Activated T-cell treated with anti-CD3 and anti-CD28 coated beads, Interleukin-2, amount 50 U/mL, for 4 hours (primary cell): ENCODE results near the gene NNAT. TPM values are rescaled to one million over a fixed set of nuclear protein-coding genes. Genes with fewer than 3 reads are reported as not detected.
"Not testable (repeated sequence)": the region's sequence is repeated elsewhere in the genome, so short reads cannot be mapped to it uniquely, and the experiment has no call there.

Experiments used
- ATAC-seq, 2 donors: fragments of 200-7000 bp; cut with Tn5 transposase; one replicate each; pipeline ENCODE4 v1.10.0; 2021
- DNase-seq: peaks from one replicate; pipeline ENCODE4 v3.0.0-alpha.2; 2020
- H3K27me3 Mint-ChIP-seq: one replicate; pipeline ENCODE4 v1.8.0; 2021; ENCODE audit warnings: low read depth, mixed read lengths
- H3K36me3 Mint-ChIP-seq: one replicate; pipeline ENCODE4 v1.8.0; 2022; ENCODE audit warnings: mixed read lengths; ENCODE audit not compliant: insufficient read depth
- H3K4me1 Mint-ChIP-seq: one replicate; pipeline ENCODE4 v1.8.0; 2021; ENCODE audit warnings: low read depth, mixed read lengths
- H3K4me3 Mint-ChIP-seq: one replicate; pipeline ENCODE4 v1.8.0; 2021; ENCODE audit warnings: mild to moderate bottlenecking, moderate library complexity, mixed read lengths
- H3K9me3 Mint-ChIP-seq: one replicate; pipeline ENCODE4 v1.8.0; 2021; ENCODE audit warnings: mixed read lengths
- total RNA-seq, 3 donors: library from RNA; stranded (reverse); gene quantifications; one replicate each; pipeline ENCODE4 v1.2.1, GENCODE V29; 2021

NNAT gene
- under 1 TPM in 1 of 3 donors, not detected in 2; 0.42 TPM for total RNA-seq

DNA sequence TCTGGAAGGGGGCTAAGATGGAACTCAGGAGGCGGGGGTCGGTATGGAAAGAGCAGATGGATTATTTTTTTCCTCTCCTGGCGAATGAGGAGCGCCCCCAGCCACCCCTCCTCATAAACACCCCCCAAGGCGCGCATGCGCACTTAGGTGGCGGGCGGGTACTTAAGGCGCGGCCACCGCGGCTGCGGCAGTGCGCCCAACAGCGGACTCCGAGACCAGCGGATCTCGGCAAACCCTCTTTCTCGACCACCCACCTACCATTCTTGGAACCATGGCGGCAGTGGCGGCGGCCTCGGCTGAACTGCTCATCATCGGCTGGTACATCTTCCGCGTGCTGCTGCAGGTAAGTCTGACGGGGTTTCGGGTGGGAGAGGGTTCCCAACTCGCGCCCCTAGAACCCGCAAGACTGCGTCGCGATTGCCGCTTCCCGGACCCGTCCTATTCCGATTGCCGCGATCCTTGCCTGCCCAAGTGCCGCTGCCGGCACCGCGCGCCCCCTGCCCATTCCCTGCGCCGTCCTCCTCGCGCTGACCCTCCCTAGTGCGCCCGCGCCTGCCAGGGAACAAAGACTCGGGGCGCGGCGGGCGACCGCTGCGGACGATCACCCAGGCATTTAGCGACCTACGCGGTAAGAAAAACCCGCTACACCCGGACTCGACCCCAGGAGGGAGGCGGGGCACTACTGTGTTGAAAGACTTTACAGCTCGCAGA is at the start of gene NNAT:
NNAT (plus strand) TSS at position 190 of the 711 bp plus-strand sequence; CDS start at position 272, 82 bp downstream.
- Mint-ChIP-seq H3K36me3 (peaks cover 28% of the 10 kb centered on the region), H3K27me3 (no peaks in the 10 kb centered on the region), H3K4me1 (peaks cover 54% of the 10 kb centered on the region), H3K9me3 (no peaks in the 10 kb centered on the region), H3K4me3 (peak within 1 kb of the TSS; percentile 58)
- no peak for DNase-seq
- ATAC-seq: peak in 1 of 2 donors; percentile 27

GRCh38 chr20:37471741-37472235 is 49.3 kb upstream of the NNAT start:
- H3K4me3 Mint-ChIP-seq: no peak overlapping the region
- H3K9me3 Mint-ChIP-seq: no peaks in the 10 kb centered on the region
- H3K36me3 Mint-ChIP-seq: no peaks in the 10 kb centered on the region
- DNase-seq (no peak), ATAC-seq (no peak)
- H3K4me1 Mint-ChIP-seq: no peaks in the 10 kb centered on the region
- peaks cover 14% of the 10 kb centered on the region for H3K27me3 Mint-ChIP-seq

GRCh38 chr20:37472435-37472834 is 48.6 kb upstream of the NNAT start:
- not testable (repeated sequence) for H3K9me3 Mint-ChIP-seq, H3K4me1 Mint-ChIP-seq, H3K36me3 Mint-ChIP-seq, H3K4me3 Mint-ChIP-seq, DNase-seq, ATAC-seq
- H3K27me3 Mint-ChIP-seq: peaks cover 11% of the 10 kb centered on the region

GRCh38 chr20:37473249-37474000 is 47.6 kb upstream of the NNAT start:
- Mint-ChIP-seq H3K4me1 (no peaks in the 10 kb centered on the region), H3K4me3 (no peak overlapping the region), H3K9me3 (no peaks in the 10 kb centered on the region), H3K36me3 (peaks cover 2% of the 10 kb centered on the region), H3K27me3 (peaks cover 16% of the 10 kb centered on the region)
- DNase-seq (no peak), ATAC-seq (no peak)

DNA sequence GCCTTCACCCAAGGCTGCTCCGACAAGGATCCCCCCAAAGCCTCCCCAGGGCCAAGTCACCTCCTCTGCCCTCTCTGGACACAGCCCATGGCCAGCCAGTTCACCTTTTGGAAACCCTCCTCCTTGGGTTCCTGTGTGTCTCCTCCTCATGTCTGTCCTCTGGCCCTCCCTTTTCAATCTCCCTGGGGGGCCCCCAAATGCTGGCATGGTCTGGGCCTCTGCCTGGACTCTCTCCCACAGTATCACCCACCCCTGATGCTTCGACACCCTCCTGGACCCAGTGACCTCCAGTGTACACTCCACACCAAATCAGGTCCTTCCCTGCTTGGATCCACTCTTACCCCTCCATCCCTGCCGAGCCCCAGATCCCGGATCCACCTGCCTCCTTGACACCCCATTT is 46.7 kb upstream of the NNAT start:
- no peak for ATAC-seq

DNA sequence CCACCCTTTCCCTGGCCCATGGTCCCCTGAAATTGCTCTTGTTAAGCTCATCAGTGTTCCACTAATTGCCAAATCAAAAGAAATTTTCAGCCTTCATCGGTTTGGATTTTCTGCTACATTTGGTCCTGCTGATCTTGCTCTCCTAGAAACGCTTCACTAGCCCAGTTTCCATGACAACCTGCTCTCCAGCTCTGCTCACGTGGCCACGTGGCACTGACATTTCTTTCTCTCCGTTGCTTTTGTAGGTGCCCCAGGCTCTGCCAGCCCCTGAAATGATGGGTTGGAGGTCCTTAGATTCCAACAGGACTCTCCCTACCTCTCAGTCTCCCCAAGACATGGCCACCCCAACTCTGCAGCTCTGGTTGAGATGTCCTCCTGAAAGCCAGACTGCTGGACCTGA is 45.8 kb upstream of the NNAT start:
- no peaks in the 10 kb centered on the region for H3K9me3 Mint-ChIP-seq
- peaks cover 2% of the 10 kb centered on the region for H3K36me3 Mint-ChIP-seq
- no peak for DNase-seq
- no peaks in the 10 kb centered on the region for H3K4me1 Mint-ChIP-seq
- peaks cover 15% of the 10 kb centered on the region for H3K27me3 Mint-ChIP-seq
- no peak overlapping the region for H3K4me3 Mint-ChIP-seq
- no peak for ATAC-seq

More for the DNA sequence above, 46.7 kb upstream of the NNAT start:
- Mint-ChIP-seq H3K4me1 (no peaks in the 10 kb centered on the region), H3K4me3 (no peak overlapping the region), H3K27me3 (peaks cover 14% of the 10 kb centered on the region), H3K9me3 (no peaks in the 10 kb centered on the region), H3K36me3 (peaks cover 2% of the 10 kb centered on the region)
- DNase-seq: no peak

- no peak for DNase-seq
- Mint-ChIP-seq H3K9me3 (no peaks in the 10 kb centered on the region), H3K36me3 (peaks cover 2% of the 10 kb centered on the region), H3K27me3 (peaks cover 25% of the 10 kb centered on the region), H3K4me3 (no peak overlapping the region), H3K4me1 (no peaks in the 10 kb centered on the region)
- no peak for ATAC-seq
These were observed 44.0 kb upstream of the NNAT start for GRCh38 chr20:37477041-37477440.

GRCh38 chr20:37479266-37479665 is 41.8 kb upstream of the NNAT start:
- no peak for ATAC-seq

DNA sequence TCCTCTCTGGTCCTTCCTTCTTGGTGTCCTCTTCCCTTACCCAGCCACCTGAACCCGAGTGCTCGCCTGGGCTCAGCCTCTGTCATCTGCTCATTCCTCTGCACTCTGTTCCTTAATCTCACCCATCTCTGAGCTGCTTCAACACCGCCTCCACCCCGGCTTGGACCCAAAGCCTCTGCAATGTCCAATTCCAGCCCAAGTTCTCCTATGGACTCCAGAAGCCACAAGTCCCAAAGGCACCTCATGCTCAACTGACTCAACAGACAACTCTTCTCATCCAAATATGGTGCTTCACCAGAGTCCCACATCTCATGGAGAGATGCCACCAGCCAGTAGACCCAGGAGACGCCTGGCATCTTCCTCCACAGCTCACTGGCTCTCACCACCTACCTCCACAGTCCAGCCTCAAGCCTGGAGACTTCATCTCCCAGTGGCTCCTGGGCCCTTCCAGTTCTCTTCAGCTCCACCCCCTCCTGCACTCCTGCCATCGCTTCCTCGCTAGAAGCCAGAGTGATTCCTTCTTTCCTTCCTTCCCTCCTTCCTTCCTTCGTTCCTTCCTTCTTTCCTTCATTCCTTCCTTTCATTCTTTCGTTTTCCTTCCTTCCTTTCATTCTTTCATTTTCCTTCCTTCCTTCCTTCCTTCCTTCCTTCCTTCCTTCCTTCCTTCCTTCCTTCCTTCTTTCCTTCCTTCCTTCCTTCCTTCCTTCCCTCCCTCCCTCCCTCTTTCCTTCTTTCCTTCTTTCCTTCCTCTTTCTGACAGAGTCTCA is 40.9 kb upstream of the NNAT start:
- no peaks in the 10 kb centered on the region for H3K4me1 Mint-ChIP-seq
- peaks cover 23% of the 10 kb centered on the region for H3K27me3 Mint-ChIP-seq

More at GRCh38 chr20:37479266-37479665, 41.8 kb upstream of the NNAT start:
- no peak overlapping the region for H3K4me3 Mint-ChIP-seq
- peaks cover 2% of the 10 kb centered on the region for H3K36me3 Mint-ChIP-seq
- H3K27me3 Mint-ChIP-seq: peaks cover 25% of the 10 kb centered on the region
- no peaks in the 10 kb centered on the region for H3K4me1 Mint-ChIP-seq
- no peaks in the 10 kb centered on the region for H3K9me3 Mint-ChIP-seq
- DNase-seq: no peak

GRCh38 chr20:37480919-37481318 is 40.1 kb upstream of the NNAT start:
- H3K4me3 Mint-ChIP-seq: no peak overlapping the region
- peaks cover 7% of the 10 kb centered on the region for H3K36me3 Mint-ChIP-seq
- DNase-seq (no peak), ATAC-seq (no peak)
- no peaks in the 10 kb centered on the region for H3K4me1 Mint-ChIP-seq
- no peaks in the 10 kb centered on the region for H3K9me3 Mint-ChIP-seq
- H3K27me3 Mint-ChIP-seq: peaks cover 23% of the 10 kb centered on the region

More for the DNA sequence above, 40.9 kb upstream of the NNAT start:
- peaks cover 2% of the 10 kb centered on the region for H3K36me3 Mint-ChIP-seq
- DNase-seq: no peak
- no peaks in the 10 kb centered on the region for H3K9me3 Mint-ChIP-seq
- H3K4me3 Mint-ChIP-seq: no peak overlapping the region
- no peak for ATAC-seq

DNA sequence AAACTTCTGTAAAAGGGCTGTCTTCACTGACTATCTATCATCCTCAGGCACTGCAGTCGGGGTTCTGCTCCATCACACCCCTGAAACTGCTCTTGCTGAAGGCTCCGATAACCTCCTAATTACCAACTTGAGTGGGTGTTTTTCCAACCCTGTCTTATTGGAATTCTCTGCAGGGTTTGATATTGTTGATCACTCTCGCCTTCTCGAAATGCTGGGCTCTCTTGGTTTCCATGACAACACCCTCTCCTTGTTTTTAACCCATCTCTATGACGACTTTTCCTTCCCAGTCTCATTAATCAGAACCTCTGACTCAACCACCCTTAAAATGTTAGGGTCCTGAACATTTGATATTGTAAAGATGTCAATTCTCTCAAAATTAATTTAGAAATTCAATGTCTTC is 39.4 kb upstream of the NNAT start:
- DNase-seq: no peak
- ATAC-seq: no peak
- Mint-ChIP-seq H3K9me3 (no peaks in the 10 kb centered on the region), H3K4me1 (no peaks in the 10 kb centered on the region), H3K27me3 (peaks cover 23% of the 10 kb centered on the region), H3K4me3 (no peak overlapping the region), H3K36me3 (peaks cover 7% of the 10 kb centered on the region)

- Mint-ChIP-seq H3K4me1 (no peaks in the 10 kb centered on the region), H3K36me3 (peaks cover 5% of the 10 kb centered on the region), H3K27me3 (peaks cover 16% of the 10 kb centered on the region), H3K9me3 (no peaks in the 10 kb centered on the region), H3K4me3 (no peak overlapping the region)
- no peak for ATAC-seq
- DNase-seq: no peak
These were observed 36.7 kb upstream of the NNAT start for GRCh38 chr20:37484331-37484730.

DNA sequence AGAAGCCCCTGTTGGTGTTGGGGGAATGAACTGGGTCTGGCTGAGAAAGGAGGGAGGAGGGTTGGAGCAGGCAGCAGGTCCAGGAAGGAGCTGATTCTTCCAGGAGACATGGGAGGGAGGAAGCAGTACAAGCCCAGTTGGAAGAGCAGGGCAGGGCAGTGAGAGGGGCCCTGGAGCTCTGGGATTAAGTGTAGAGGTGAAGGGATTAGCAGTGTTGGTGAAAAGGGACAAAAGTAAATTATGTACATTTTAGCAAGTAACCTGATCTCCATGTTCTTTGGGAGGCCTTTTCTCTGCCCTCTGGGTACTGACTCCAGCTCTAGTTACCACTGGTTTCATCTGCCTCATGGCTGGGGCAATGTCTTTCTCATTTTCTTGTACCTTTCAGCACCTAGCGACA is 34.8 kb upstream of the NNAT start:
- H3K36me3 Mint-ChIP-seq, DNase-seq, H3K27me3 Mint-ChIP-seq, ATAC-seq, H3K4me3 Mint-ChIP-seq, H3K4me1 Mint-ChIP-seq, H3K9me3 Mint-ChIP-seq: not testable (repeated sequence)

DNA sequence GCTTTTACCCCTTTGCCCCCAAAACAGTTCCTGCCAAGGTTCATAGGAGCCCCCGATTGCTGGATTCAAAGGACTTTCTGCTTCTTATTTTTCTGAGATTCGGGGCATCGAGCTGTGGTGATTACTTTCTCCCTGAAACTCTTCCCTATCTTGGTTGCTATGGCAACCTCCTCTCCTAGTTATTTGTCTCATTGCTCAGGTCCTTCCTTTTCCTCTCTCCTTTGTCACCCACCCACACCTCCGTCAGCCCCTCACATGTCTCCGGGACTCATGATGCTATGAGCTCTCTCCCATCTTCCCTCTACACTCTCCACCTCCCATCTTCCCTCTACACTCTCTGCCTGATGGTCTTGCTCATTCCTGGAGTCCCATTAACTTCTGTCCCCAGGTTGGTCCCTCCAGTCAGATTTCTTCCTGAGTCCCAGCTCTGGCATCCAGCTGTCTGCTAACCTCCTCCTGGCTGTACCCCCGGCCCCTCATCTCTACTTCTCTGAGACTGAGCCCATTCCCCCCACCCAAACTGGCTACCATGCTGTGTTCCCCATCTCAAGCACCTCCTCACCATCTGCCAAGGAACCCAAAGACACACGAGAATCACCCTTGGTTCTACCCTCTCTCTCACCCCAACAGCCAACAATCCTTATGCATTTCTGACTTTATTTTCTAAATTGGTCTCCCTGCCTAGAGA is 30.2 kb upstream of the NNAT start:
- DNase-seq: no peak
- Mint-ChIP-seq H3K4me1 (no peaks in the 10 kb centered on the region), H3K4me3 (no peak overlapping the region), H3K36me3 (peaks cover 18% of the 10 kb centered on the region), H3K27me3 (no peaks in the 10 kb centered on the region), H3K9me3 (no peaks in the 10 kb centered on the region)
- no peak for ATAC-seq
